ENCODE data around the gene CCDC73. TPM values are rescaled to one million over a fixed set of nuclear protein-coding genes. Genes with fewer than 3 reads are reported as not detected.

The CCDC73 gene
- 0.02 to 0.10 TPM (median 0.04 TPM) in 4 of 5 replicates, not detected in the other for total RNA-seq (2022; extraction: Qiagen RNA extraction; ENCODE audit: low read depth)

DNA sequence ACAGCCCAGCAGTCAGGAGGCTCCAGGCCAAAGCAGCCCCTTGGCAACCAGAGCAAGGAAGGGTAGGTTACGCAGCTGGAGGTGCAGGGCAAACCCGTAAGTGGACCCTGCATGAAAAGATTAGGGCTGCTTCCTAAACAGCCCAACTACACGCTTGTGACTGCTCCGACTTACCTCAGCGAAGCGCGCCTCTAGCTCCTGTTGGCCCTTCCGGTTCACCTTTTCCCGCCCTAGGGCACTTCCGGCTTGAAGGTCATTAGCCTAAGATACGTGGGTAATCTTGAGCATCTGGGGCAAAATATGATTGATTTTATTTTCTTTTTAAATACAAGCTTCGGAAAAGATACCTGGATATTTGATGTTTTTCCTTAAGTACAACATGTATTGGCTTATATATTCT lies at the start of gene CCDC73:
TSS of gene CCDC73 (minus strand) at position 224 of the 400 bp plus-strand sequence. CDS start 34,419 bp downstream, outside the sequence.

DNA sequence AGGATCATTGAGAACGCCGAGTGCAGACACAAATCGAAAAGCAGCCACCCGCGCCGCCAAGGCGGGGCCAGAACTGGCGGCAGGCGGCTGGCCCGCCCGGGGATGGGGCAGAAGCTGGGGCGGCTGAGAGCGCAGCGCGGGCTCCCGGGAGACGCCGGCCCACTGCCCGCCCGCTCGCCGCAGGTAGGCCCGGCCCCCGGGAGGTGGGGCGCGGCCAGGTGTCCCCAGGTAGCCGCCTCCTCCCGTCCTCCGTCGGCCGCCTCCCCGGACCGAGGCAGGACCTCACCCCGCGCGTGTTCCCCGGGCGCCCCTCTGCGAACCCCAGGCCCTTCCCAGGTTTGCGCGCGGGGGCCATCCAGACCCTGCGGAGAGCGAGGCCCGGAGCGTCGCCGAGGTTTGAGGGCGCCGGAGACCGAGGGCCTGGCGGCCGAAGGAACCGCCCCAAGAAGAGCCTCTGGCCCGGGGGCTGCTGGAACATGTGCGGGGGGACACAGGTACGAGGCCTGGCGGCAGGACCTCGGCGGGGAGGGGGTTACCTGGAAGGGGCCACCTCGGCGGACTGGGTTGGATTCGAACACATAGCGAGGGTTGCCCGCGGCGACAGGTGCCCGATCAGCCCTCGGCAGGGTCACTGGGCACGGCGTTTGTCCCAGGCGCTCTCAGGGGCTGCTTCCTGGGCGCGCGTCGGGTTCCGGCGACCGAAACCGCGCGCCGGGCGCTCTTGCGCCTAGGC lies 35.4 kb upstream of the CCDC73 start, which contains the start of gene PRRG4:
TSS of gene PRRG4 (plus strand) at position 248 of the 733 bp plus-strand sequence. CDS start 603 bp downstream, outside the sequence.

DNA sequence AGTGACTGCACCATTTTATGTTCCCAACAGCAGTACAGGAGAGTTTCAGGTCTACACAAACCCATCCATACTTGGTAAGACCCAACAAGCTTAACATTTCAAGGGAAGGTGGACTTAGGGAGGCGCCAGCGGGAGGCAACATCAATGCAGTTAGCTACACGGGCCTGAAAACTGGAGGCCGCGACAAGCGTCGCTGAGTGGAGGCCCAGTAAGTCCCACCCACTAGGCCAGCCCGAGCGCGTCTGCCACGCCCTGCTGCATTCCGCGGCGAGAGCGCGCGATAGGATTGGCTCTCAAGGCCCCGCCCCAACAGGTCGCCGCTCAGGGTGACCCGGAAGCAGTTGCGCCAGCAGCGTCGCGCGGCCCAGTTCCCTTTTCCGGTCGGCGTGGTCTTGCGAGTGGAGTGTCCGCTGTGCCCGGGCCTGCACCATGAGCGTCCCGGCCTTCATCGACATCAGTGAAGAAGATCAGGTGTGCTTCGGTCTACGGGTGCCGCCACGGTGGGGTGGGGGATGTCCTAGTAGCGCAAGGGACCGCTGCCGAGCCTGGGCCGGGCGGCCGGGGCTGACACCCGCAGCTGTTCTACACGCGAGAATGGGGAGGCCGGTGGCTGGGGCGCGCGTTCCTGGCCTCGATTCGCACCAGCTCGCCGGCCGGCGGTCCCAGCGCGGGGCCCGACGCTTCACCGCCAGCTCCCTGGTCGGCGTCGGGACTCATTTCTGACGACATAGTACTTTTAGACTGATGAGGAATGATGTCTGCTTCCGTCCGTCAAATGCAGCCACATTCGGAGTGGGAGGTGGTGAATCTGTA lies 210.8 kb downstream of the CCDC73 start, which contains the start of gene EIF3M:
TSS of gene EIF3M (plus strand) at position 373 of the 813 bp plus-strand sequence. CDS start at position 430, 57 bp downstream.

Other genes starting within 250 kb of the CCDC73 start
- 398 to 526 TPM (median 409 TPM) in 5 replicates for gene EIF3M, start 210.8 kb downstream of the CCDC73 start, total RNA-seq (2022; extraction: Qiagen RNA extraction; ENCODE audit: low read depth)
- 0.56 to 0.73 TPM (median 0.58 TPM) in 5 replicates for gene PRRG4, start 35.3 kb upstream of the CCDC73 start, total RNA-seq (2022; extraction: Qiagen RNA extraction; ENCODE audit: low read depth)
- gene QSER1, start 98.1 kb upstream of the CCDC73 start, total RNA-seq (2022; extraction: Qiagen RNA extraction; ENCODE audit: low read depth): 16.2 to 23.0 TPM (median 18.1 TPM) in 5 replicates
- gene DEPDC7, start 221.2 kb upstream of the CCDC73 start, total RNA-seq (2022; extraction: Qiagen RNA extraction; ENCODE audit: low read depth): 6.0 to 7.9 TPM (median 7.2 TPM) in 5 replicates
- 15.5 to 23.2 TPM (median 18.3 TPM) in 5 replicates for gene TCP11L1, start 244.9 kb upstream of the CCDC73 start, total RNA-seq (2022; extraction: Qiagen RNA extraction; ENCODE audit: low read depth)